DLD1 (cell line): ENCODE results near the gene ZNF664.

Experiments used
- in situ Hi-C: cut with HindIII; loops from 2 replicates; pipeline ENCODE4 v1.10.0; 2017; ENCODE audit warnings: low sequenced_read_pairs

Gene ZNF664

DNA sequence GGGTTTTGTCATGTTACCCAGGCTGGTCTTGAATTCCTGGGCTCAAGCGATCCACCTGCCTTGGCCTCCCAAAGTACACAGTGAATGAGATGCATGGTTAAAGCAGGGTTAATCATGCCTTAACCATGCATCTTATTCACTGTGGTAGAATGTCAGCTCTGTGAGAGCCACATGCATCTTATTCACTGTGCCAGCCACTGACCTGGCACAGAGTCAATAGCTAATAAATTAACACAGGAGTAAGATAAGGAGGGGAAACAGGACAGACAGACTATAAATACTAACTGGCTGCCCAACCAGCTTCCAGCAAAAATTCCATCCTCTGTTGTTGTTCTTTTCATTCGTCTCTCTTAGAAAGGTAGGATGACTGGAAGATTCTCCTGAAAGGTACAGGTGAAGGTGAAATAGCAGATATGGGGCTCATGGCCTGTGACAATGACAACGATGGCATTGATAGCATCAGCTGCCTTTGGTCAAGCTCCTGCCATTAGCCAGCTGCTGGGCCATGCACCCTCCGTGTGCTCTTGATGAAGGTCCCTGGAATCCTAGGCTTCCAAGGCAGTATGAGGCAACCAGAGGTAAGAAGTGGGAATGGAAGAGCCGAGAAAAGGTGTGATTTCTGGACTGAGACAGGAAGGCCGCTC lies 76.6 kb downstream of the ZNF664 start:
- in situ Hi-C loops = no loop called here

DNA sequence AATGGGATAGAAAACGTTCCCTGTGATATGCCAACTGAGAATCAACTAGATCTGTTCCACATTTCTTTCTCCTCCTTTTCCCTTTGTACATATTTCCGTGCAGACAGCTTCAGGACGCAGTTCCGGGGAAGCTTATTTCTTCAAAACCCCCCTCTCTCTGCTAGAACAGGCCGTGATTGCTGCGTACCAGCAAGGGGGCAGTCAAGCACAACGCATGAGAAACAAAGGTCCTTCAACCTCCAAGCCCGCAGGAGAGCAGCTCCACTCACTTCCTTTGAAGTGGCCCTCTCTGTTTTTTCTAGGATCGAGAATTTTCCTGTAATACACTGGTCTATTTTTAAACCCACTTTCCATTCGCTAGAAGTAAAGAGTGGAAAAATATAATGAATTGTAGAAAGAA lies 80.8 kb downstream of the ZNF664 start:
- in situ Hi-C loops = no loop called here

DNA sequence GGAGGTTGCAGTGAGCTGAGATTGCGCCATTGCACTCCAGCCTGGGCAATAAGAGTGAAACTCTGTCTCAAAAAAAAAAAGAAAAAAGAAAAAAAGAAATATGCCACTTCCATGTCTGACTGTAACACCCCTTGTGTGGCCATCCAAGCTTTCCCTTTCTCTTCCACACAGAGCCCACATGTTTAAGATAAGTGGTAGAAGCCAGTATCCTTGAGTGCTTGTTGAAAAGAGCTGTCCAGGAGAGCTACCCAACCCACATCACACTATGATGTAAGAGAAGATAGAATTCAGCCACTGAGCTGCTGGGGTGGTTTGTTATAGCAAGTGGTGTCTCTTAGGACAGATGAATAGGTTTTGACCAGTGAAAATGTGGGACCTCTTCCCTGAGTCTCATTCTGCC lies 82.1 kb downstream of the ZNF664 start:
- in situ Hi-C loops = no loop called here

DNA sequence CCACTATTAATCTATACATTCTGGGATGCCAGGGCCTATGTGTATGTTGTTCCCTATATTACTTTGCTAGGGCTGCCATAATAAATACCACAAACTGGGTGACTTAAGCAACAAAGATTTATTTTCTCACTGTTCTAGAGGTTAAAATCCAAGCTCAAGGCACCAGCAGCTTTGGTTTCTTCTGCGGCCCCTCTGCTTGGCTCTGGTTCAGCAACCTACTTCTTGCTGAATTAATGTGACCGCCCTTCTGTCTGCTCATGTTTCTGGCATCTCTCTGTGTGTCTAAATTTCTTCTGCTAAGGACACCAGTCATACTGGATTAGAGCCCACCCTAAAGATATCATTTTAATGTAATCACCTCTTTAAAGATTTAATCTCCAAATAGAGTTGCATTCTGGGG lies 84.7 kb downstream of the ZNF664 start:
- in situ Hi-C loops = no loop called here

DNA sequence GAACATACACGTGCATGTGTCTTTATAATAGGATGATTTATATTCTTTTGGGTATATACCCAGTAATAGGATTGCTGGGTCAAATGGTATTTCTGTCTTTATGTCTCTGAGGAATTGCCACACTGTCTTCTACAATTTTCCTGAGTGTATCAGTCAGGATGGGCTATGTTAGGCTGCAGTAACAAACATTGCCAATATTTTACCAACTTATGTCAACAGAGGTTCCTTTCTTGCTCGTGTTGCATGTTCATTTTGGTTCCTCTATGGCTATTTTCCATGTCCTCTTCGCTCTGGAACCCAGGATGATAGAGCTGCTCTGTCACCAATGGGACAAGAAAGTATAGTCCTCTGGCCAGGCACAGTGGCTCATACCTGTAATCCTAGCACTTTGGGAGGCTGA lies 86.7 kb downstream of the ZNF664 start:
- in situ Hi-C loops = no loop called here
